HCT116 (cell line): ENCODE measurements around the gene CLOCK. TPM values are rescaled to one million over a fixed set of nuclear protein-coding genes. Genes with fewer than 3 reads are reported as not detected.

Experiments
- ATAC-seq: fragments of 200-7000 bp; cut with Tn5 transposase; 2 replicates; pipeline ENCODE4 v1.9.1; 2020; ENCODE audit warnings: mild to moderate bottlenecking, moderate library complexity
- BruUV-seq: library from RNA; stranded (reverse); fragments of 400-500 nt; replicated peaks from 2 replicates; lab custom pipeline; 2021; lab: Mats Ljungman, UMichigan
- CTCF ChIA-PET: fragments of 300-600 bp; sonication (Branson Sonifier 250); formaldehyde crosslinking; loops from one replicate; lab custom pipeline; 2021; ENCODE audit warnings: antibody characterized with exemption; lab: Charles Lee
- POLR2A ChIA-PET: fragments of 300-600, 350-600 bp; sonication (Branson Sonifier 250); formaldehyde crosslinking; loops from one replicate; lab custom pipeline; 2021; ENCODE audit warnings: antibody characterized with exemption; lab: Charles Lee
- RAD21 ChIA-PET, 2 experiments: fragments of 300-600 bp; sonication (Branson Sonifier 250); formaldehyde crosslinking; loops; one replicate each; lab custom pipeline; 2023; ENCODE audit warnings: low total read pairs in 2 of 2; ENCODE audit not compliant: uncharacterized antibody in 2 of 2, unreplicated experiment in 2 of 2, low non-redundant PET in 1 of 2; lab: Charles Lee
- DNase-seq: peaks from one replicate; pipeline ENCODE4 v3.0.0-alpha.2; 2010; ENCODE audit warnings: low read depth, low spot score
- H2AFZ ChIP-seq: fragments of 200-600 bp; shearing (Covaris generic), sonication (generic); 2 replicates; pipeline ENCODE4 v1.6.1; 2017; ENCODE audit warnings: low read depth, mixed run types, mixed read lengths, antibody characterized with exemption, low read length; ENCODE audit not compliant: poor library complexity, severe bottlenecking
- H3K27ac ChIP-seq: 2 replicates; pipeline ENCODE4 v1.5.1; 2012; ENCODE audit warnings: low read depth, low read length
- H3K27me3 ChIP-seq: fragments of 200-600 bp; sonication (generic); 2 replicates; pipeline ENCODE4 v1.6.1; 2016; ENCODE audit warnings: mixed run types, low read length, mixed read lengths; ENCODE audit not compliant: insufficient read depth
- H3K36me3 ChIP-seq, 2 experiments: fragments of 200-500 bp in 1 of 2; fragments of 200-600 bp in 1 of 2; sonication (Bioruptor generic) in 1 of 2; sonication (generic) in 1 of 2; 2 replicates each; pipeline versions ENCODE4 v1.5.1 to v1.6.1; 2014 to 2016; ENCODE audit warnings: low read length in 2 of 2, inconsistent platforms in 1 of 2, mixed read lengths in 1 of 2, mixed run types in 1 of 2; ENCODE audit not compliant: insufficient read depth in 2 of 2, control insufficient read depth in 1 of 2
- H3K4me1 ChIP-seq, 2 experiments: fragments of 200-600 bp in 1 of 2; sonication (generic) in 1 of 2; 2 replicates each; pipeline versions ENCODE4 v1.5.1 to v1.6.1; 2012 to 2017; ENCODE audit warnings: low read length in 2 of 2, inconsistent platforms in 1 of 2, mild to moderate bottlenecking in 1 of 2, mixed read lengths in 1 of 2, mixed run types in 1 of 2, moderate library complexity in 1 of 2; ENCODE audit not compliant: insufficient read depth in 2 of 2, control insufficient read depth in 1 of 2
- H3K4me2 ChIP-seq: fragments of 200-600 bp; sonication (generic); 2 replicates; pipeline ENCODE4 v1.6.1; 2017; ENCODE audit warnings: mixed run types, low read length, mixed read lengths
- H3K4me3 ChIP-seq, 2 experiments: fragments of 200-600 bp in 1 of 2; sonication (generic) in 1 of 2; replicated peaks in 1 of 2; 2 replicates each; pipeline ENCODE4 v1.5.1; 2011 to 2016; ENCODE audit warnings: low read length in 2 of 2, control low read depth in 1 of 2, low read depth in 1 of 2, mild to moderate bottlenecking in 1 of 2, mixed read lengths in 1 of 2, mixed run types in 1 of 2
- H3K79me2 ChIP-seq: fragments of 200-600 bp; sonication (generic); 2 replicates; pipeline ENCODE4 v1.6.1; 2017; ENCODE audit warnings: mild to moderate bottlenecking, mixed run types, low read length, moderate library complexity, mixed read lengths; ENCODE audit not compliant: insufficient read depth
- H3K9ac ChIP-seq: fragments of 200-600 bp; sonication (generic); 2 replicates; pipeline ENCODE4 v1.6.1; 2016; ENCODE audit warnings: low read length, mixed read lengths
- H3K9me2 ChIP-seq: fragments of 200-600 bp; sonication (generic), shearing (Covaris generic); 2 replicates; pipeline ENCODE4 v1.6.1; 2017; ENCODE audit warnings: mixed run types, mild to moderate bottlenecking, moderate library complexity; ENCODE audit not compliant: insufficient read depth
- H3K9me3 ChIP-seq, 2 experiments: fragments of 200-500 bp in 1 of 2; fragments of 200-600 bp in 1 of 2; sonication (Bioruptor generic) in 1 of 2; sonication (generic) in 1 of 2; 2 replicates each; pipeline ENCODE4 v1.6.1; 2014 to 2017; ENCODE audit warnings: low read length in 2 of 2, mixed read lengths in 2 of 2, inconsistent platforms in 1 of 2, low read depth in 1 of 2, mild to moderate bottlenecking in 1 of 2, mixed run types in 1 of 2, moderate library complexity in 1 of 2; ENCODE audit not compliant: control insufficient read depth in 1 of 2, insufficient read depth in 1 of 2
- H4K20me1 ChIP-seq: fragments of 200-600 bp; sonication (generic), shearing (Covaris generic); 2 replicates; pipeline ENCODE4 v1.6.1; 2017; ENCODE audit warnings: mixed run types, mild to moderate bottlenecking, moderate library complexity; ENCODE audit not compliant: insufficient read depth
- CEBPB ChIP-seq: IDR thresholded peaks from 2 replicates; pipeline ENCODE4 v1.6.1; 2012; ENCODE audit warnings: low read depth
- EGR1 ChIP-seq: IDR thresholded peaks from 2 replicates; pipeline ENCODE4 v1.6.1; 2012; ENCODE audit warnings: low read depth
- POLR2AphosphoS5 ChIP-seq: IDR thresholded peaks from 2 replicates; pipeline ENCODE4 v1.6.1; 2011; ENCODE audit warnings: mild to moderate bottlenecking, low read depth, low read length, moderate library complexity
- SP1 ChIP-seq: IDR thresholded peaks from 2 replicates; pipeline ENCODE4 v1.6.1; 2012; ENCODE audit warnings: low read depth
- SRF ChIP-seq: IDR thresholded peaks from 2 replicates; pipeline ENCODE4 v1.6.1; 2012; ENCODE audit warnings: low read depth
- YY1 ChIP-seq: IDR thresholded peaks from 2 replicates; pipeline ENCODE4 v1.6.1; 2011; ENCODE audit warnings: low read length, low read depth, moderate library complexity, mild to moderate bottlenecking; ENCODE audit not compliant: insufficient replicate concordance; ENCODE audit errors: extremely low read depth
- ZBTB33 ChIP-seq: IDR thresholded peaks from 2 replicates; pipeline ENCODE4 v1.6.1; 2011; ENCODE audit warnings: mild to moderate bottlenecking, low read length, moderate library complexity; ENCODE audit not compliant: insufficient replicate concordance; ENCODE audit errors: extremely low read depth
- ZNF274 ChIP-seq: fragments of 200-500 bp; sonication (Bioruptor generic); IDR thresholded peaks from 2 replicates; pipeline ENCODE4 v1.6.1; 2014; ENCODE audit warnings: mild to moderate bottlenecking, low read depth, low read length, inconsistent platforms
- intact Hi-C: fragments of 100-400 bp; cut with micrococcal nuclease; formaldehyde crosslinking; loops from 2 replicates; pipeline ENCODE4 v1.10.0; 2022
- total RNA-seq: library from RNA; stranded (reverse); gene quantifications from one replicate; pipeline ENCODE4 v1.2.1, GENCODE V29; 2021; ENCODE audit not compliant: unreplicated experiment
- TF ChIP-seq, protein P1 (sequence below): IDR thresholded peaks from 2 replicates; pipeline ENCODE4 v1.6.1; 2012

Gene CLOCK
- total RNA-seq, 1 experiment from 2014 or later: 38.7 TPM

GRCh38 chr4:55437823-55438222 lies 108.9 kb downstream of the CLOCK start:
- no peak overlapping the region for H3K27ac ChIP-seq
- peak overlapping the region; percentile 8; the same call in 1 of the 2 replicates for H3K4me2 ChIP-seq
- no peaks in the 10 kb centered on the region for H4K20me1 ChIP-seq
- H3K4me3 ChIP-seq: no peak overlapping the region
- 0 out of 2 replicates have a peak, but pooled peaks cover 3% of the 10 kb centered on the region for H3K79me2 ChIP-seq
- intact Hi-C loops: no loop called here
- BruUV-seq: no TSS peak
- H3K9ac ChIP-seq: no peak overlapping the region
- DNase-seq (no peak), ATAC-seq (peak; percentile 23; the same call in 1 of the 2 replicates)
- CTCF ChIA-PET: no interaction called here
- no peaks in the 10 kb centered on the region for H3K27me3 ChIP-seq
- no peak overlapping the region for H2AFZ ChIP-seq
- H3K4me1 ChIP-seq: peaks cover 4 to 13% of the 10 kb centered on the region in 2 experiments; a peak in 2 of 4 replicates
- no peak for TF ChIP-seq SRF
- TF ChIP-seq, protein P1, sequence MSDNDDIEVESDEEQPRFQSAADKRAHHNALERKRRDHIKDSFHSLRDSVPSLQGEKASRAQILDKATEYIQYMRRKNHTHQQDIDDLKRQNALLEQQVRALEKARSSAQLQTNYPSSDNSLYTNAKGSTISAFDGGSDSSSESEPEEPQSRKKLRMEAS: no peak
- TF ChIP-seq YY1: no peak
- TF ChIP-seq EGR1: no peak
- no peak for TF ChIP-seq ZNF274
- TF ChIP-seq CEBPB: no peak
- no peak for TF ChIP-seq ZBTB33
- TF ChIP-seq SP1: no peak
- no peak for TF ChIP-seq POLR2AphosphoS5
- H3K36me3 ChIP-seq: peaks cover 31 to 46% of the 10 kb centered on the region in 2 experiments; a peak in 3 of 4 replicates
- no peaks in the 10 kb centered on the region for H3K9me3 ChIP-seq
- POLR2A ChIA-PET: no interaction called here
- RAD21 ChIA-PET: no interaction called here
- no peaks in the 10 kb centered on the region for H3K9me2 ChIP-seq
